ENCODE measurements around the gene TAOK3.

DNA sequence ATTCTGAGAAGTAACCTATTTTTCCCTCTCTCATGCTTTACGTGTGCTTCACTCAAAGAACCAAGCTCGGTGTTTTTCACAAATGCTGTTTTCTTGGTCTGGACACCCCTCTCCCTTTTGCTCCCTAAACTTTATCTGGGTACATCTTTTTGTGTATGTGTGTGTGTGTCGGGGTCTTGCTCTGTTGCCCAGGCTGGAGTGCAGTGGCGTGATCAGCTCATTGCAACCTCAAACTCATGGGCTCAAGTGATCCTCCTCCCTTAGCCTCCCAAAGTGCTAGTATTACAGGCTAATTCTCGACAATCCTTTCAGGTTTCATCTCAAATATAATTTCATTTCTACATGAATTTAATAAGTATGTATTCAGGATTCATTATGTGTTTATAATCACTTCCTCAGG lies 153.6 kb downstream of the TAOK3 start:
- TF ChIP-seq CBFB (CRISPR knock-in tag; IDR thresholded peaks at IDR 0.05) (no peak), JUND (IDR thresholded peaks at IDR 0.05; ENCODE audit: borderline replicate concordance, low read depth, low read length) (no peak), JUND (tag; IDR thresholded peaks at IDR 0.05; ENCODE audit: borderline replicate concordance, low read depth, low read length) (no peak), POLR2A (conservative IDR thresholded peaks at IDR 0.05) (no peak), SRSF7 (optimal IDR thresholded peaks at IDR 0.05; ENCODE audit: low read depth, low read length) (no peak)

Data from K562 (cell line).